VCaP (cell line): ENCODE data around the gene SUMO3.

Source experiments
- H3K27ac ChIP-seq: fragments of 450-650 bp; 2 replicates; pipeline ENCODE4 v1.5.1; 2017
- CTCF ChIP-seq: fragments of 450-650 bp; conservative IDR thresholded peaks from 2 replicates; pipeline ENCODE4 v1.5.1; 2017; ENCODE audit warnings: mild to moderate bottlenecking, moderate library complexity

The SUMO3 gene

GRCh38 chr21:44850905-44851657, 33.2 kb upstream of the SUMO3 start:
- no peak for TF ChIP-seq CTCF

DNA sequence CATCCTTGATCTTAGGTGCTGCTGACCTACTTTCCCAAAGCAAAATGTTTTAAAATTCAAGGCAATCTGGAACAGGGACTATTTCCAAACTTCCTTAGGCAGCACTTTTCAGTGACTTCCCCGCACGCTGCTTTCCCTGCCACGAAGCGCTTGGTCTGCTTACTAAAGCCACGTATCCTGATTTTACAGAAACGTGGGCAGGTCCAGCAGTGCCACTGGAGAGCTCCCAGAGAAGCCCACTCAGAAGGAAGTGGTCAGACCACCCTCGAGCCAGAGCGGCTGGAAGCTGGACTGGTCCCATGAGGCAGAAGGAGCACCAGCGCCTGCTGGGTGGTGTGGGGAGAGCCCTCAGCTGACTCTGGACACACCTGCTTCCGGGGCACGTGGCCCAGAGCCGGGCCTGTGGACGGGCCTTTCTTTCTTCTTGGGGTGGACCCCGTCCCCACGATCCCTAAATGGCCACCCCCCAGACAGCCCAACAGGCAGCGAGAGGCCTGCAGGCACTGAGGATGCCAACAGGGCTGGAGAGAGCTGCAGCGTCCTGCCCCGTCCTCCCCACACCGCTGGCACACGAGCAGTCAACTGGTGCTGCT, 32.4 kb upstream of the SUMO3 start:
- peak overlapping the region; percentile 21; the same call in 1 of the 2 replicates for H3K27ac ChIP-seq
- TF ChIP-seq CTCF: no peak

More at GRCh38 chr21:44850905-44851657, 33.2 kb upstream of the SUMO3 start:
- no peak overlapping the region for H3K27ac ChIP-seq

DNA sequence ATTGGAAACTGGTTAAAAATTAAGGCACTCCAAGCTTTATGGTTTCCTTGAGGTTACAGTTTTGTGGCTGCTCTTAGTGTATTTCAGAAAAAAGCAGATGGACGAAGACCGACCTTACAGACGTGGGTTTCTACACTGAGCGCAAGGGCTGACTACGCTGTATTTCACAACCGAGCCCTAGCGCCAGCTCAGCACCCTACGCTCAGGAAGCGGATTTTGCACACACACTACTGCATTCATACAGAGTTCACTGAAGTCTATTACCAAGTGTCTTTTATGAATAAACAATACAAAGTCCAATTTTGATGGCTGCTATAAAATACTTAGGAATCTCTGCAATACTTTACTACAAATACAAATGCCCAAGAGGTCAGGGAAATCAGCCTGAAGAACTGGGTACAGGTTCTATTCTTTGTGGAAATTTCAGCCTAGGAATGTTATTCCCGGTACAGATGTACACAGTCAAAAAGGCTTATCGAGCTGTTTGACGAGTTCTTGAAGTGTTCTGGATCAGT, 31.8 kb upstream of the SUMO3 start:
- peak overlapping the region; percentile 21; the same call in 1 of the 2 replicates for H3K27ac ChIP-seq
- no peak for TF ChIP-seq CTCF

- TF ChIP-seq CTCF: no peak
- no peak overlapping the region; the same call in 1 of the 2 replicates for H3K27ac ChIP-seq
Observed at GRCh38 chr21:44848821-44849521, 31.1 kb upstream of the SUMO3 start.

DNA sequence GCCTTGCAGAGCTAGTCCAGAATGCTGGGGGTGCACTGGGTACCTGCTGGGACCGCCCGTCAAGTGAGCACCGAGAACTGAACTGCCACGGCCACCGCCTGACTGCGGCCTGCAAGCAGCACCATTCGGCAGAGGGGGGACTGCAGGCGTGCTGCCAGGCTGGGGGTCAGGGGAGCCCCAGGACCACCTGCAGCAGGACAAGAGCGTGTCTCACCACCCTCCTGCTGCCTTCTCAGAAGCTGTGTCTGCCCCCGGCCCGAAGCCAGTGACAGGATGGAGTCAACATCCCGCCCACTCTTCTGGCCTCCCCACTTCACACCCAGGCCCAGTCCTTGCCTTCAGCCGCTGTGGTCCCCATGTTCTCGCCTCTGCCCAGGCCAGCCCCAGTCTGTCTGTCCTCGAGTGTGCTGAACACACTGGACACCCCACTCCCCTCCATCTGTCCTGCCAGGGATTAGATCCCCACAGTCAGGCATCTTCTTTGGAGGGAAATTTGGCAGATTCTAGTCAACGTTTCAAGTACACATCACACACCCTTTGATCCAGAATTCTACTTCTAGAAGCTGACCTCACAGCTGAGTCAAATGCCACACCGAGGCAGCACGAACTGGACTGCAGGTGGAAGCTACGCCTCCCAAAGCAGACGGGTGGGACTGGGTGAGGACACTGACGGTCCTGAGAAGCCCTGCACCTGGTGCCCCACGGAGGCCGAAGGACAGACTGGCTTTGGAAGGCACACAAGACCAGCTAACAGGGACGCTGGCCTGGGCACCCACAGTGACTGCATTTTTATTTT, 29.6 kb upstream of the SUMO3 start:
- no peak for TF ChIP-seq CTCF
- no peak overlapping the region for H3K27ac ChIP-seq

DNA sequence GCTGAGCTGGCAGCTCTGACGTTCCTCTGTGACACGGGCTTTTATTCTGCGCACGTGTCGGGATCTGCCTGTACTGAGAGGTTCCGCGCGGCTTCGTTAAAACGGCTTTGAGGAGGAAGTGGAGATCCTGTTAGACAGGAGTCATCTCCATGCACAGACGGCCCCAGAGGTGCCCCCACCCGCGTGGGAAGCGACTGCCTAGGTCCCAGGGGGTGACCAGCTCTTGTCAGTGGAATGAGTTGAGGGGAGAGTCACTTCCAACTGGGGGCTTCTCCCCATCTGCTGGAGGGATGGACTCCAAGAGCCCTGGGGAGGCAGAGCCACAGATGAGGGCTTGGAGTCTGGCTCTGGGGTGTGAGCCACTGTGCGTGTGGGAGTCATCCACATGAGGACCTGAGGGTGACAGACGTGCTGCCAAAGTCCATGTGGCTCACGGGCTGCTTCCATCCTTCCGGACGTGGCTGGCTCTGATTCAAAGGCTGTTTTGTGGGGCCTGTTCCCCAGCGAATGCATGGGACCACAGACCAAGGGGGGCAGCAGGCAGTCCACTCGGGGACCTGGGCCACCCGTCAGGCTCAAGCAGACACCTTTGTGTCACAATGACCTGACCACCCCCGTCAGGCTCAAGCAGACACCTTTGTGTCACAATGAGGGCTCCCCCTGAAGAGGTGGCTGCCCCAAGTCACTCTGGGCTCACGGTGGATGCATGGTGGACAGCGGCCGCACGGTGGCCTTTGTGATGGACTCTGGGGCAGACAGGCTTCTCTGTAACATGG, 28.8 kb upstream of the SUMO3 start:
- TF ChIP-seq CTCF: no peak
- peak overlapping the region; percentile 46 for H3K27ac ChIP-seq
